ENCODE data around the gene GALNT15.

Gene GALNT15

DNA sequence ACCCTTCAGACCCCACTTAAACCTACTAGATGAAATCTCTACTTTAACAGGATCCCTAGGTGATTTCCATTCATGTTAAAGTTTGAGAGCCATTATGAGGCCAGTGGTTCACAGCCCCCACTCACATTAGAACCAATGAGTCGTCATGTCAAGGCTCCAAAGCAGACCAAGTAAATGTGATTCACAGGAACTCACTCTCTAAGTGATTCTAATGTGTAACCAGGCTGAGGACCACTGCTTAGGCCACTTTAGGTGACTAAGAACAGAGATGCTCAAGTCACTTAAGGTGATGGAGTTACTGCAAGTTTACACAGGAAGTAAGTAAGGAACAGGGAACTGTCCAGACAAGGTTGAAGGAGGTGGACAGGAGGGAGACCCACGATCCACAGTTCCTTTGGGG is 7.7 kb downstream of the GALNT15 start:
- Histone ChIP-seq H3K4me1 (ENCODE audit: control insufficient read depth, insufficient read depth, low read length) (no peaks in the 10 kb centered on the region), H3K27ac (ENCODE audit: low read depth, low read length) (no peak overlapping the region)

DNA sequence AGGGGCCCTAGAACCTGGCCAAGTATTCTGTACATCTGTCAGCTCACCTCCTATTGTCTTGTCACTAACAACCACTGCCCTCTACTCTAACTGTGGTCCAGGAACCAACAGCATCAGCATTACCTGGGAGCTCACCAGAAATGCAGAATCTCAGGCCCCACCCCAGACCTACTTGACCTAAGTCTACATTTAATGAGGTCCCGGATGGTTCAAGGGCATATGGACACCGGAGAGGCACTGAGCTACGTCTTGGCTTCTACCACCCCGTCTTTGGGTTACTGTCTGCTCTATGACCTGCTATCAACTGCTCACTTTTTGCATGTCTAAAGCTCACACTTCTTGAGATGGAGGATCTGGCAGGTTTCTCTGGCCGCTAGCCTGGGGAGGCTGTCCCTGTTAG is 8.1 kb downstream of the GALNT15 start:
- no peaks in the 10 kb centered on the region for H3K36me3 ChIP-seq (ENCODE audit: control insufficient read depth, insufficient read depth, low read length)
- H3K27ac ChIP-seq (ENCODE audit: low read depth, low read length), result no peak overlapping the region
- no peaks in the 10 kb centered on the region for H3K4me1 ChIP-seq (ENCODE audit: control insufficient read depth, insufficient read depth, low read length)
- no peak overlapping the region for H3K4me3 ChIP-seq (ENCODE audit: low read length)
- no peaks in the 10 kb centered on the region for H3K27me3 ChIP-seq (ENCODE audit: control insufficient read depth, insufficient read depth, low read length)
- no peak overlapping the region for H3K9ac ChIP-seq (ENCODE audit: low read length)

More for the DNA sequence above, 7.7 kb downstream of the GALNT15 start:
- no peak overlapping the region for H3K9ac ChIP-seq (ENCODE audit: low read length)
- no peak overlapping the region for H3K4me3 ChIP-seq (ENCODE audit: low read length)
- H3K36me3 ChIP-seq (ENCODE audit: control insufficient read depth, insufficient read depth, low read length), result no peaks in the 10 kb centered on the region
- no peaks in the 10 kb centered on the region for H3K27me3 ChIP-seq (ENCODE audit: control insufficient read depth, insufficient read depth, low read length)

DNA sequence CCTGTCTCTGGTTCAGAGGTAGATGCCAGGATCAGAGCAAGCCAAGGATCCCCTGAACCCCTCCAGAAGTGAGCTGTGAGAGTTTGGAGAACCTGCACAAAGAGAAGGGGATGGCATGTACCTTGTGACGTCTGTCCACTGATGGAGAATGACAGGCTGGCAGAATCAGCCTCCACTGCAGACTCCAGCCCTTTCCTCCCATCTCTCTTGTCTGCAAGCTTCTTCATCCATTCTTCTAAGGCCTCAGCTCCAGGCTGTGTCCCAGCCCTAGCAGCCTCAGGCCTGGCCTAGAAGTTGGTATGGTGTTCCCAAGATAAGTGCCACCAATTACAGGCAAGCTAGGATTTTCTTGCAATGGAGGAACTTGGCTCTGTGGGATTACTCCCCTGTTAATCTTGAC is 8.6 kb downstream of the GALNT15 start:
- H3K4me3 ChIP-seq (ENCODE audit: low read length), result no peak overlapping the region
- H3K27me3 ChIP-seq (ENCODE audit: control insufficient read depth, insufficient read depth, low read length), result no peaks in the 10 kb centered on the region
- no peak overlapping the region for H3K9ac ChIP-seq (ENCODE audit: low read length)
- H3K4me1 ChIP-seq (ENCODE audit: control insufficient read depth, insufficient read depth, low read length), result no peaks in the 10 kb centered on the region
- H3K36me3 ChIP-seq (ENCODE audit: control insufficient read depth, insufficient read depth, low read length), result no peaks in the 10 kb centered on the region
- H3K27ac ChIP-seq (ENCODE audit: low read depth, low read length), result no peak overlapping the region

DNA sequence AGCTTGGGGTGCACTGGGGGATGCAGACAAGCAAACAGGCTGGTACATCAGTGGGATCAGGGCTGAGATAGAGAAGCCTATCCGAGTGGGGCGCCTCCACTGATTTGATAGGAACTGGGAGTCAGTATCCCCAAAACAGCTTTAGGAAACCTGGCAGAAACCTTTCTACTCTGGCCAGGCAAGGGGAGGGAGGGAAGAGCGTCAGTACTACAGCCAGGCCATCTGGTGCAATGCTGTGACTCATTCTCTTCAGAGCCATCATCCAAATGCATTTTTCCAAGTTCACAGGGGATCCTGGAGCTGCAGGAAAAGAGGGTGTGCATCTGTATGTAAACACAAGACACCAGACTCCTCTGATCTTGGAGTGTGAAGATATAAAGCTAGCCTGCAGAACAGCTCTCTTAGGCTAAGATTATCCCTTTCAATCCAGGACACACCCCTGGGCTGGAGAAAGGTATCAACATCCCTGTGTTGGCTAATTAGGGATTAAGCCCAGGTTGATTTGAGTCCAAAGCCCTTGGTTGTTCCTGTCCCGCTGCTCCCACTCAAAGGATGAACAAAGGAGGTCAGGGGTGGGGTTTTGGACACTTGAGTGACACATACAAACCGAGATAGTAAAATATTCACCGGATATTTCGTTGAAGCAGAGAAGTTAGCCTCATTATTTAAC is 9.3 kb downstream of the GALNT15 start:
- Histone ChIP-seq H3K27me3 (ENCODE audit: control insufficient read depth, insufficient read depth, low read length) (no peaks in the 10 kb centered on the region), H3K4me1 (ENCODE audit: control insufficient read depth, insufficient read depth, low read length) (no peaks in the 10 kb centered on the region), H3K4me3 (ENCODE audit: low read length) (no peak overlapping the region), H3K27ac (ENCODE audit: low read depth, low read length) (no peak overlapping the region), H3K9ac (ENCODE audit: low read length) (no peak overlapping the region), H3K36me3 (ENCODE audit: control insufficient read depth, insufficient read depth, low read length) (no peaks in the 10 kb centered on the region)

DNA sequence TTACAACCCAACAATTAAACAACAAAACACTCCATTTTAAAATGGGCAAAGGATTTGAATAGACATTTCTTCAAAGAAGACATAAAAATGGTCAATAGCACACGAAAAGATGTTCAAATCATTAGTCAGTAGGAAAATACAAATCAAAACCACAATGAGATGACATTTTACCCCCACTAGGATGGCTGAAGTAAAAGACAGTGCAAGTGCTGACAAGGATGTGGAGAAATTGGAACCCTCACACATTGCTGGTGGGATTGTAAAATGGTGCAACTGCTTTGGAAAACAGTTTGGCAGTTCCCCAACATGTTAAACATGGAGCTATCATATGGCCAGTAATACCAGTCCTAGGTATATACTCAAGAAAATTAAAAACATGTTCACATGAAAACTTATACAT is 11.6 kb downstream of the GALNT15 start:
- H3K27me3 ChIP-seq (ENCODE audit: control insufficient read depth, insufficient read depth, low read length), result no peaks in the 10 kb centered on the region
- no peaks in the 10 kb centered on the region for H3K4me1 ChIP-seq (ENCODE audit: control insufficient read depth, insufficient read depth, low read length)
- H3K27ac ChIP-seq (ENCODE audit: low read depth, low read length), result no peak overlapping the region
- no peak overlapping the region for H3K9ac ChIP-seq (ENCODE audit: low read length)
- H3K4me3 ChIP-seq (ENCODE audit: low read length), result no peak overlapping the region
- no peaks in the 10 kb centered on the region for H3K36me3 ChIP-seq (ENCODE audit: control insufficient read depth, insufficient read depth, low read length)

DNA sequence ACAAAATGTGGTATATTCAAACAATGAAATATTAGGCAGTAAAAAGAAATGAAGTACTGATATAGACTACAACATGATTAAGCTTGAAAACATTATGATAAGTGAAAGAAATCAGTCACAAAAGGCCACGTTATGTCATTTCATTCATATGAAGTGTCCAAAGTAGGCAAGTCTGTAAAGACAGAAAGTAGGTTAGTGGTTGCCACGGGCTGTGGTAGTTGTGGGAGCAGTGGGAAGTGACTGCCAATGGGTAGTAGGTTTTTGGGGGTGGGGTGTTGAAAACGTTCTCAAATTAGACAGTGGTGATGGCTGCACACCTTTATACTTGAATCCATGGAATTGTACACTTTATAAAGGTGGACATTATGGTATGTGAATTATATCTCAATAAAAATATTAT is 12.1 kb downstream of the GALNT15 start:
- H3K4me3 ChIP-seq (ENCODE audit: low read length), result no peak overlapping the region

DNA sequence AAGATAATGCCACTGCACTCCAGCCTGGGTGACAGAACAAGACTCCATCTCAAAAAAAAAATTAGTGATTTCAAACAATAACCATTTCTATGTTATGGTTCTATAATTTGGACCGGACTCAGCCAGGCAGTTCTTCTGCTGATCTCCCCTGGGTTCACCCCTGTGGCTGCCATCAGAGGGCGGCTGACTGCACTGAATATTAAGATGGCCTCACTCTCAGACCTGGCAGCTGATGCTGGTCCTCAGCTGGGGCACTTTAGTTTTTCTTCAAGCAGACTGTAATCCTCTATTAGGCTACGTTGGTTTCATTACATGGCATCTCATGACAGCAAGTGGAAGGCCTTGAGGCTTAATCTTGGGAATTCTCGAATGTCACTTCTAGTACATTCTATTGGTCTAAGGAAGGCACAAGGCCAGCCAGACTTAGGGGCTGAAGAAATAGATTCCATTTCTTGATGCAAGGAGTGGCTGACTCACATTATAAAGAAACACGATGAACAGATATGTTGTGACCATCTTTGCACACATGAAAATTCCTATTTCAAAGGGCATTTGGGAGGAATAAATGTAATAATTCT is 12.8 kb downstream of the GALNT15 start:
- no peak overlapping the region for H3K9ac ChIP-seq (ENCODE audit: low read length)
- H3K27me3 ChIP-seq (ENCODE audit: control insufficient read depth, insufficient read depth, low read length), result no peaks in the 10 kb centered on the region
- no peak overlapping the region for H3K4me3 ChIP-seq (ENCODE audit: low read length)
- no peaks in the 10 kb centered on the region for H3K4me1 ChIP-seq (ENCODE audit: control insufficient read depth, insufficient read depth, low read length)
- H3K27ac ChIP-seq (ENCODE audit: low read depth, low read length), result no peak overlapping the region
- H3K36me3 ChIP-seq (ENCODE audit: control insufficient read depth, insufficient read depth, low read length), result no peaks in the 10 kb centered on the region

More for the DNA sequence above, 12.1 kb downstream of the GALNT15 start:
- H3K9ac ChIP-seq (ENCODE audit: low read length), result no peak overlapping the region
- H3K36me3 ChIP-seq (ENCODE audit: control insufficient read depth, insufficient read depth, low read length), result no peaks in the 10 kb centered on the region
- H3K27ac ChIP-seq (ENCODE audit: low read depth, low read length), result no peak overlapping the region
- H3K4me1 ChIP-seq (ENCODE audit: control insufficient read depth, insufficient read depth, low read length), result no peaks in the 10 kb centered on the region
- H3K27me3 ChIP-seq (ENCODE audit: control insufficient read depth, insufficient read depth, low read length), result no peaks in the 10 kb centered on the region

DNA sequence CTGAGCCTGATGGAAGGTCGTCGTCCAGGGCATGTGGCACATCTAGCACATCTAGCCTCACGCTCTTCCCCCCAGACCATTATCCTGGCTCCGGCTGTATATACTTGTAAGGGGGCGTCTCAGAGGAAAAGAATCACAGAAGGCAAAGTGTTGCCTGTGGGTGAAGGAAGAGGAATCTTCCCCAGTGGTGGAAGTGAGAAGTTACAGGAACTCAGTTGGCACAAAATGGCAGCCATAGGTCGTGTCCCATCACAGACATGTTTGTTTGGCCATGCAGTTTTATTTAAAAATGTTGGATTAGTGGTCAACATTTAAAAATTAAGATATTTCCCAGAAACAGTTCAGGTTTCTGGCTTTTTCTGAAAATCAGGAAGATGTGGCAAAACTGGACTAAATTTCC is 13.6 kb downstream of the GALNT15 start:
- no peak overlapping the region for H3K27ac ChIP-seq (ENCODE audit: low read depth, low read length)
- no peak overlapping the region for H3K4me3 ChIP-seq (ENCODE audit: low read length)
- H3K36me3 ChIP-seq (ENCODE audit: control insufficient read depth, insufficient read depth, low read length), result no peaks in the 10 kb centered on the region
- H3K9ac ChIP-seq (ENCODE audit: low read length), result no peak overlapping the region
- no peaks in the 10 kb centered on the region for H3K4me1 ChIP-seq (ENCODE audit: control insufficient read depth, insufficient read depth, low read length)
- no peaks in the 10 kb centered on the region for H3K27me3 ChIP-seq (ENCODE audit: control insufficient read depth, insufficient read depth, low read length)

DNA sequence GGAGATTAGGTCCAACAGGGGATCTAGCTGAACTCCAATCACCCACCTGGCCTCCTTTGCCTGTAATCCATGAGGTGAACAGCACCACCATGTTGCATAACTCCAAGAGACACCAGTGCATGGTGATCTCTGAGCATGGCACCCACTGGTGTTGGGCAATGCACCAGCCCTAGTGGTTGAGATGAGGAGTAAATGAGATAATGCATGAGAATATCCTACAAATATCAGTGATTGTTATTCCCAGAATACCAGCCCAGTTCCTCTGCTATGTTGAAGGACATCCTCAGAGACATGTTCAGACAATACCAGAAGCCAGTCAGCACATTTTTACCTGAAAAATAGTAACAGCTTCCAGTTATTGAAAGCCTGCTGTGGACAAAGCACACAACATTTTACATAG is 14.7 kb downstream of the GALNT15 start:
- no peaks in the 10 kb centered on the region for H3K36me3 ChIP-seq (ENCODE audit: control insufficient read depth, insufficient read depth, low read length)
- H3K9ac ChIP-seq (ENCODE audit: low read length), result no peak overlapping the region
- H3K27me3 ChIP-seq (ENCODE audit: control insufficient read depth, insufficient read depth, low read length), result no peaks in the 10 kb centered on the region
- no peak overlapping the region for H3K4me3 ChIP-seq (ENCODE audit: low read length)
- H3K4me1 ChIP-seq (ENCODE audit: control insufficient read depth, insufficient read depth, low read length), result no peaks in the 10 kb centered on the region
- H3K27ac ChIP-seq (ENCODE audit: low read depth, low read length), result no peak overlapping the region

DNA sequence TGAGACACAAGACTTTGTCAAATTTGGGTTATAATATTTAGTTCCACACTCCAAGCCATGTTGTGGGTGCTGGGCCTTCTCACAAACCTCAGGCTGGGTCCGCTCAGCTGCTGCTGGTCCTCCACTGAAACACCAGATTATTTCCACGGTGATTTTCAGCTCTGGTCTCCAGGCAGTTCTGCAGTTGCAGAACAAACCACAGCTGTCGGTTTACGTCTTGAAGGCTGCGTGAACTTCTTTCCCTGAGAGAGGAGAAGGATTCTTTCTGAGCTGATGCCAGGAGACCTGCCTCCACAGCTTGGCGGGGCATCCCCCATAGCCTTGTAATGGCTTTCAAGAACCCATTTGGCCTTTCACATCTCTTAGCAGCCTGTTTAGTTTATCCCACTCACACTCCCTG is 16.2 kb downstream of the GALNT15 start:
- Histone ChIP-seq H3K4me1 (ENCODE audit: control insufficient read depth, insufficient read depth, low read length) (no peaks in the 10 kb centered on the region), H3K27me3 (ENCODE audit: control insufficient read depth, insufficient read depth, low read length) (no peaks in the 10 kb centered on the region), H3K27ac (ENCODE audit: low read depth, low read length) (no peak overlapping the region), H3K4me3 (ENCODE audit: low read length) (no peak overlapping the region), H3K9ac (ENCODE audit: low read length) (no peak overlapping the region), H3K36me3 (ENCODE audit: control insufficient read depth, insufficient read depth, low read length) (no peaks in the 10 kb centered on the region)

DNA sequence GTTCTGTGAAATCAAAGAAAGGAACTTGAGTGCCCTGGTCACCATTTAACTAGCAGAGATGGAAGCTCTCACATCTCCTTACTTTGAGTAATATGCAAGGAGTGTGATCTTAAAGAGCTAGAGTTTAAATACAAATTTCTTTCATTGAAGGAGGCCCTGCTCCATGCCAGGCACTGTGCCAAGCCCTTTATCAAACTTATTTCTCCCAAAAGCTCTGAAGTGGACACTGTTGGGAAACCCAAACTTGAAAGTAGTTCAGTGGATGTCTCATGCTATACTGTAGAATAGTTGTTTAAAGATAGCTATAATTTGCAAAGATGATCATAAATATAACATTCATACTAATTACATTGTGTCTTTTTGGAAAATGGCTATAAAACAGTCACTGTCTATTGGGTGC is 17.1 kb downstream of the GALNT15 start:
- H3K27ac ChIP-seq (ENCODE audit: low read depth, low read length), result no peak overlapping the region
- H3K27me3 ChIP-seq (ENCODE audit: control insufficient read depth, insufficient read depth, low read length), result no peaks in the 10 kb centered on the region
- H3K9ac ChIP-seq (ENCODE audit: low read length), result no peak overlapping the region
- H3K4me1 ChIP-seq (ENCODE audit: control insufficient read depth, insufficient read depth, low read length), result no peaks in the 10 kb centered on the region
- no peaks in the 10 kb centered on the region for H3K36me3 ChIP-seq (ENCODE audit: control insufficient read depth, insufficient read depth, low read length)
- H3K4me3 ChIP-seq (ENCODE audit: low read length), result no peak overlapping the region

DNA sequence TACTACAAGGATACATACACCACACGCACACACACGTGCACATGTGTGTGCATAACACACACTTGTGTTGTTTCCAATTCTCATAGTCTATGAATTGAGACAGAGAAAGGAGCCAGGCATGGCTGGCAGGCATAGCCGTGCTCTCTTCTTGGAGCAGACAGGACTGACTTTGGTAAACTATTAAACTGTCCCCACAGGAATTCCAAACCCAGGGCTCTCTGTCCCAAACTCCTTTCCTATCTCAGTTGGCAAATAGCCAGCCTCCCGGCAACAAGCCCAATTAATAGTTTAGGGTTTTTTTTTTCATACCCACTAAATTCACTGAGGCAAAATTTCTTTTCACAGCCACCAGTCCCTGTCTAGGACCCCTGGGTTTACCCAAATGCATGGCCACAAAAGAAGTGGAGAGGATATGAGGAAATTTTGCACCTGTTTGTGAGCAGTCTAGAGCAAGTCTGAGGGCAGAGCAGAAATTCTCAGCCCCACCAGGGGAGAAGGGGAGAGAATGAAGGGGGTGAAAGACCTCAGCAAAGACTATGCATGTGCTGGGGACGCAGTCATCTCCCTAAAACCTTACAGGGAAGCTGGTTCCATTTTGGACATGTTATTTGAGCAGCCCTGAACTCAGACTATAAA is 17.8 kb downstream of the GALNT15 start:
- Histone ChIP-seq H3K9ac (ENCODE audit: low read length) (no peak overlapping the region), H3K27ac (ENCODE audit: low read depth, low read length) (no peak overlapping the region), H3K4me1 (ENCODE audit: control insufficient read depth, insufficient read depth, low read length) (no peaks in the 10 kb centered on the region)

DNA sequence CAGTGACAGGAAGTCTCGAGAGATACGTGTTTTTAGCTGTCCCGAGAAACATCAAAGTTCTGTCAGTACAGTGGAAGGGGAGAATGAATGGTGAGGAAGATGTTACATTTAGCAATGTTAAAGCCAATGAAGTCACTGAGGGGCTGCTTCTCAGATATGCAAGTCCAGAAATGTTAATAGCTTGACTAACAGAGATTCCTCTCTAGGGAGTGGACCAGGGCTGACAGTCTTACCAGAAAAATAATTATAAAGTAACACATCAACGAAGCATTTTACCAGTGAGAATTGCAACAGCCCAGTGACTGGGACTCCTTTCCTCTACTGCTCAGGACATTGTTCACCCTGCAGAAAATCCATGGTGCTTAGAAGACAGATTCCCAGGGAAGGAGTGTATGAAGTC is 23.9 kb downstream of the GALNT15 start:
- Histone ChIP-seq H3K36me3 (ENCODE audit: control insufficient read depth, insufficient read depth, low read length) (no peaks in the 10 kb centered on the region), H3K27ac (ENCODE audit: low read depth, low read length) (no peak overlapping the region), H3K4me3 (ENCODE audit: low read length) (no peak overlapping the region), H3K4me1 (ENCODE audit: control insufficient read depth, insufficient read depth, low read length) (no peaks in the 10 kb centered on the region), H3K27me3 (ENCODE audit: control insufficient read depth, insufficient read depth, low read length) (no peaks in the 10 kb centered on the region), H3K9ac (ENCODE audit: low read length) (no peak overlapping the region)

More for the DNA sequence above, 17.8 kb downstream of the GALNT15 start:
- H3K4me3 ChIP-seq (ENCODE audit: low read length), result no peak overlapping the region
- H3K36me3 ChIP-seq (ENCODE audit: control insufficient read depth, insufficient read depth, low read length), result no peaks in the 10 kb centered on the region
- H3K27me3 ChIP-seq (ENCODE audit: control insufficient read depth, insufficient read depth, low read length), result no peaks in the 10 kb centered on the region
